OCI-LY1 (cell line): ENCODE measurements around the gene TBXAS1.

Experiments
- H2AFZ ChIP-seq: fragments of 200-600 bp; sonication (generic), shearing (Covaris generic); 2 replicates; pipeline ENCODE4 v1.6.0; 2014; ENCODE audit warnings: antibody characterized with exemption, mild to moderate bottlenecking, low read length
- H3F3A ChIP-seq: fragments of 200-600 bp; sonication (generic), shearing (Covaris generic); 2 replicates; pipeline ENCODE4 v1.6.0; 2014; ENCODE audit warnings: mild to moderate bottlenecking, antibody characterized with exemption, low read length, moderate library complexity; ENCODE audit not compliant: insufficient read depth
- H3K27ac ChIP-seq: fragments of 200-600 bp; sonication (generic); 2 replicates; pipeline ENCODE4 v1.5.1; 2014; ENCODE audit warnings: low read length, mixed run types, mild to moderate bottlenecking, low read depth; ENCODE audit not compliant: poor library complexity, severe bottlenecking
- H3K27me3 ChIP-seq: fragments of 200-600 bp; sonication (generic); 2 replicates; pipeline ENCODE4 v1.6.0; 2014; ENCODE audit warnings: antibody characterized with exemption, mild to moderate bottlenecking, low read length, moderate library complexity; ENCODE audit not compliant: insufficient read depth
- H3K36me3 ChIP-seq: fragments of 200-600 bp; sonication (generic); 2 replicates; pipeline ENCODE4 v1.6.1; 2014; ENCODE audit warnings: mild to moderate bottlenecking, antibody characterized with exemption, low read length, moderate library complexity, mixed read lengths; ENCODE audit not compliant: insufficient read depth
- H3K4me1 ChIP-seq: fragments of 200-600 bp; sonication (generic); 2 replicates; pipeline ENCODE4 v1.5.1; 2014; ENCODE audit warnings: mild to moderate bottlenecking, low read length, moderate library complexity; ENCODE audit not compliant: insufficient read depth, severe bottlenecking
- H3K4me2 ChIP-seq: fragments of 200-600 bp; sonication (generic), shearing (Covaris generic); 2 replicates; pipeline ENCODE4 v1.6.1; 2014; ENCODE audit warnings: low read length
- H3K4me3 ChIP-seq: fragments of 200-600 bp; sonication (generic); 2 replicates; pipeline ENCODE4 v1.5.1; 2014; ENCODE audit warnings: low read length, low read depth, mild to moderate bottlenecking, mixed read lengths; ENCODE audit not compliant: poor library complexity, severe bottlenecking
- H3K79me2 ChIP-seq: fragments of 200-600 bp; shearing (Covaris generic); 2 replicates; pipeline ENCODE4 v1.6.1; 2016; ENCODE audit warnings: mixed run types, low read length, mixed read lengths; ENCODE audit not compliant: insufficient read depth
- H3K9ac ChIP-seq: fragments of 200-600 bp; sonication (generic), shearing (Covaris generic); 2 replicates; pipeline ENCODE4 v1.6.1; 2014; ENCODE audit warnings: mild to moderate bottlenecking, low read length, mixed read lengths
- H3K9me2 ChIP-seq: fragments of 200-600 bp; sonication (generic), shearing (Covaris generic); 2 replicates; pipeline ENCODE4 v1.6.1; 2014; ENCODE audit warnings: low read depth, mild to moderate bottlenecking, low read length, mixed read lengths
- H3K9me3 ChIP-seq: fragments of 200-600 bp; shearing (Covaris generic); 2 replicates; pipeline ENCODE4 v1.6.1; 2014; ENCODE audit warnings: low read length, mixed read lengths
- H4K20me1 ChIP-seq: fragments of 200-600 bp; sonication (generic), shearing (Covaris generic); 2 replicates; pipeline ENCODE4 v1.6.0; 2016; ENCODE audit warnings: mild to moderate bottlenecking, low read length; ENCODE audit not compliant: insufficient read depth
- CTCF ChIP-seq: fragments of 200-600 bp; sonication (generic), shearing (Covaris generic); IDR thresholded peaks from 2 replicates; pipeline ENCODE4 v1.5.1; 2017; ENCODE audit warnings: mild to moderate bottlenecking, antibody characterized with exemption, low read length, moderate library complexity, mixed read lengths
- EZH2 ChIP-seq: fragments of 200-600 bp; sonication (generic), shearing (Covaris generic); IDR thresholded peaks from 2 replicates; pipeline ENCODE4 v1.8.0; 2017; ENCODE audit warnings: borderline replicate concordance, mixed run types, mild to moderate bottlenecking, antibody characterized with exemption, low read length, moderate library complexity, mixed read lengths

The TBXAS1 gene

GRCh38 chr7:139950881-139951525 lies 121.9 kb downstream of the TBXAS1 start:
- Histone ChIP-seq H3K9me2 (no peaks in the 10 kb centered on the region), H3K27ac (no peak overlapping the region), H3K79me2 (no peaks in the 10 kb centered on the region), H3K36me3 (no peaks in the 10 kb centered on the region), H3K27me3 (peaks cover 4% of the 10 kb centered on the region), H3F3A (no peaks in the 10 kb centered on the region), H2AFZ (no peak overlapping the region), H4K20me1 (no peaks in the 10 kb centered on the region), H3K4me3 (no peak overlapping the region), H3K9me3 (no peaks in the 10 kb centered on the region), H3K4me2 (no peak overlapping the region), H3K9ac (no peak overlapping the region), H3K4me1 (no peaks in the 10 kb centered on the region)
- TF ChIP-seq EZH2 (no peak), CTCF (no peak)

- Histone ChIP-seq H3K9me3 (no peaks in the 10 kb centered on the region), H3K27ac (no peak overlapping the region), H3K27me3 (peaks cover 4% of the 10 kb centered on the region), H2AFZ (no peak overlapping the region), H3K4me3 (no peak overlapping the region), H3K9me2 (no peaks in the 10 kb centered on the region), H4K20me1 (no peaks in the 10 kb centered on the region), H3K4me1 (no peaks in the 10 kb centered on the region), H3K9ac (no peak overlapping the region), H3K4me2 (no peak overlapping the region), H3K79me2 (no peaks in the 10 kb centered on the region), H3F3A (no peaks in the 10 kb centered on the region), H3K36me3 (no peaks in the 10 kb centered on the region)
- TF ChIP-seq EZH2: no peak
- no peak for TF ChIP-seq CTCF
Measured at GRCh38 chr7:139953229-139953628, 124.2 kb downstream of the TBXAS1 start.

- Histone ChIP-seq H3K9me2 (no peaks in the 10 kb centered on the region), H3K27me3 (peaks cover 4% of the 10 kb centered on the region), H3K27ac (no peak overlapping the region), H4K20me1 (no peaks in the 10 kb centered on the region), H3K4me2 (no peak overlapping the region), H2AFZ (no peak overlapping the region), H3F3A (no peaks in the 10 kb centered on the region), H3K36me3 (no peaks in the 10 kb centered on the region), H3K9ac (no peak overlapping the region), H3K4me1 (no peaks in the 10 kb centered on the region), H3K79me2 (no peaks in the 10 kb centered on the region), H3K4me3 (no peak overlapping the region), H3K9me3 (no peaks in the 10 kb centered on the region)
- no peak for TF ChIP-seq EZH2
Measured at GRCh38 chr7:139955109-139955820, 126.2 kb downstream of the TBXAS1 start.
